ENCODE data around the gene SCRN1. TPM values are rescaled to one million over a fixed set of nuclear protein-coding genes. Genes with fewer than 3 reads are reported as not detected.

Gene SCRN1
- total RNA-seq, 4 donors from 2014 or later: 26.6 to 38.5 (median 32.9) TPM

- no peak for DNase-seq
- Histone ChIP-seq H3K4me1 (no peaks in the 10 kb centered on the region), H3K27me3 (no peaks in the 10 kb centered on the region), H3K27ac (no peak overlapping the region), H3K9me3 (no peaks in the 10 kb centered on the region), H3K36me3 (peaks cover 0 to 5% of the 10 kb centered on the region in 2 donors), H3K4me3 (replicated peaks in 1 of 3) (no peak overlapping the region)
- TF ChIP-seq, protein P1, sequence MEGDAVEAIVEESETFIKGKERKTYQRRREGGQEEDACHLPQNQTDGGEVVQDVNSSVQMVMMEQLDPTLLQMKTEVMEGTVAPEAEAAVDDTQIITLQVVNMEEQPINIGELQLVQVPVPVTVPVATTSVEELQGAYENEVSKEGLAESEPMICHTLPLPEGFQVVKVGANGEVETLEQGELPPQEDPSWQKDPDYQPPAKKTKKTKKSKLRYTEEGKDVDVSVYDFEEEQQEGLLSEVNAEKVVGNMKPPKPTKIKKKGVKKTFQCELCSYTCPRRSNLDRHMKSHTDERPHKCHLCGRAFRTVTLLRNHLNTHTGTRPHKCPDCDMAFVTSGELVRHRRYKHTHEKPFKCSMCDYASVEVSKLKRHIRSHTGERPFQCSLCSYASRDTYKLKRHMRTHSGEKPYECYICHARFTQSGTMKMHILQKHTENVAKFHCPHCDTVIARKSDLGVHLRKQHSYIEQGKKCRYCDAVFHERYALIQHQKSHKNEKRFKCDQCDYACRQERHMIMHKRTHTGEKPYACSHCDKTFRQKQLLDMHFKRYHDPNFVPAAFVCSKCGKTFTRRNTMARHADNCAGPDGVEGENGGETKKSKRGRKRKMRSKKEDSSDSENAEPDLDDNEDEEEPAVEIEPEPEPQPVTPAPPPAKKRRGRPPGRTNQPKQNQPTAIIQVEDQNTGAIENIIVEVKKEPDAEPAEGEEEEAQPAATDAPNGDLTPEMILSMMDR (IDR thresholded peaks at IDR 0.05): no peak
- no peak for TF ChIP-seq POLR2A (IDR thresholded peaks at IDR 0.05)
- intact Hi-C loops (cut with DNase I): no loop called here
- 86 to 87% methylated on average over 3 of the region's 3 CpGs for WGBS, 2 donors
Observed at GRCh38 chr7:30012757-30013156, 23.2 kb upstream of the SCRN1 start.

- DNase-seq: no peak
- no peak overlapping the region for H3K27ac ChIP-seq
- WGBS, 2 donors: 91 to 93% methylated on average over 6 of the region's 6 CpGs
- no peaks in the 10 kb centered on the region for H3K27me3 ChIP-seq
- intact Hi-C loops (cut with DNase I): no loop called here
- H3K4me3 ChIP-seq (replicated peaks in 1 of 3): no peak overlapping the region
- TF ChIP-seq POLR2A (IDR thresholded peaks at IDR 0.05): no peak
- TF ChIP-seq, protein P1 (IDR thresholded peaks at IDR 0.05): no peak
- H3K4me1 ChIP-seq: no peaks in the 10 kb centered on the region
- no peaks in the 10 kb centered on the region for H3K9me3 ChIP-seq
- H3K36me3 ChIP-seq: peaks cover 0 to 5% of the 10 kb centered on the region in 2 donors
Observed at GRCh38 chr7:30010021-30010420, 20.4 kb upstream of the SCRN1 start.

GRCh38 chr7:30005464-30005863, 15.9 kb upstream of the SCRN1 start:
- H3K27me3 ChIP-seq: no peaks in the 10 kb centered on the region
- 59% methylated on average over 3 of the region's 3 CpGs for WGBS, 2 donors
- no peaks in the 10 kb centered on the region for H3K36me3 ChIP-seq
- H3K9me3 ChIP-seq: no peaks in the 10 kb centered on the region
- DNase-seq: no peak
- no peaks in the 10 kb centered on the region for H3K4me1 ChIP-seq
- TF ChIP-seq POLR2A (IDR thresholded peaks at IDR 0.05): no peak
- TF ChIP-seq, protein P1 (IDR thresholded peaks at IDR 0.05): no peak
- H3K4me3 ChIP-seq (replicated peaks in 1 of 3): no peak overlapping the region
- intact Hi-C loops (cut with DNase I): no loop called here
- no peak overlapping the region for H3K27ac ChIP-seq

DNA sequence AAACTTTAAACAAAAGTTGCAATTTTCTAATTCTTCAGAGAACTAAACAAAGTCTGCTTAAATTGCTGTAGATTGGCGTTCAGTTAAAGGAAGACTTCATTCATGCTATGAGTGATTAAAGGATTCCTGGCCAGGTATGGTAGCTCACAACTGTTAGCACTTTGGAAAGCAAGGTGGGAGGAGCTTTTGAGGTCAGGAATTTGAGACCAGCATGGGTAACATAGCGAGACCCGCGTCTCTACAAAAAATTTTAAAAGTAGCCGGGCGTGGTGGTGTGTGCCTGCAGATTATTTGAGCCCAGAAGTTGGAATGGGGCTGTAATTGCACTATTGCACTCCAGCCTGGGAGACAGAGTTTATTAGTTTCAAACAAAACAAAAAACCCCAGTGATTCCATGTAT, 13.5 kb upstream of the SCRN1 start:
- H3K27ac ChIP-seq: no peak overlapping the region
- TF ChIP-seq, protein P1 (IDR thresholded peaks at IDR 0.05): no peak
- no peak for TF ChIP-seq POLR2A (IDR thresholded peaks at IDR 0.05)
- intact Hi-C loops (cut with DNase I): no loop called here
- H3K4me1 ChIP-seq: no peaks in the 10 kb centered on the region
- H3K27me3 ChIP-seq: no peaks in the 10 kb centered on the region
- DNase-seq: no peak
- H3K36me3 ChIP-seq: no peaks in the 10 kb centered on the region
- no peak overlapping the region for H3K4me3 ChIP-seq (replicated peaks in 1 of 3)
- WGBS, 2 donors: 54 to 61% methylated on average over 6 of the region's 6 CpGs
- H3K9me3 ChIP-seq: no peaks in the 10 kb centered on the region

- H3K4me3 ChIP-seq (replicated peaks in 1 of 3): no peak overlapping the region
- TF ChIP-seq, protein P1 (IDR thresholded peaks at IDR 0.05): no peak
- no peak for TF ChIP-seq POLR2A (IDR thresholded peaks at IDR 0.05)
- intact Hi-C loops (cut with DNase I): no loop called here
- no peak for DNase-seq
- H3K36me3 ChIP-seq: no peaks in the 10 kb centered on the region
- no peaks in the 10 kb centered on the region for H3K9me3 ChIP-seq
- no peaks in the 10 kb centered on the region for H3K27me3 ChIP-seq
- WGBS, 2 donors: 89 to 91% methylated on average over 2 of the region's 2 CpGs
- H3K27ac ChIP-seq: no peak overlapping the region
- no peaks in the 10 kb centered on the region for H3K4me1 ChIP-seq
Observed at GRCh38 chr7:30001998-30002397, 12.4 kb upstream of the SCRN1 start.

Data from thyroid gland (tissue), 4 donors.